ENCODE measurements around the gene SLC25A38. TPM values are rescaled to one million over a fixed set of nuclear protein-coding genes. Genes with fewer than 3 reads are reported as not detected.
A peak's percentile ranks its signal among the peaks of the same experiment; 100 is the strongest.

The SLC25A38 gene
- total and polyA plus RNA-seq, 9 of the 15 experiments (the other 6 are each of a cell fraction or from before 2014, with no cell fraction given) = 13.5 to 51.1 (median 30.6) TPM

GRCh38 chr3:39406368-39407258, 23.4 kb downstream of the SLC25A38 start, which contains the start of gene RPSA (continued):
- peak; percentile 70; the same call in 1 of the 2 replicates for TF ChIP-seq E2F4 (CRISPR knock-in tag; IDR thresholded peaks at IDR 0.05; ENCODE audit: low read depth)
- TF ChIP-seq FUS (optimal IDR thresholded peaks at IDR 0.05; ENCODE audit: low read depth, low read length) = peak; percentile 86
- no peak; the same call in none of the 2 replicates for TF ChIP-seq TCF3 (CRISPR knock-in tag; IDR thresholded peaks at IDR 0.05)
- TF ChIP-seq YBX1 (IDR thresholded peaks at IDR 0.05) = no peak
- no peak for TF ChIP-seq DACH1 (IDR thresholded peaks at IDR 0.05; ENCODE audit: partially characterized antibody)
- no peak for TF ChIP-seq POLR3G (IDR thresholded peaks at IDR 0.05; ENCODE audit: extremely low read depth, insufficient read length, insufficient replicate concordance)
- 0 out of 2 replicates have a peak, but pooled peaks have one; percentile 33 for TF ChIP-seq ZNF586 (CRISPR knock-in tag; conservative IDR thresholded peaks at IDR 0.05)
- TF ChIP-seq CTCF (IDR thresholded peaks at IDR 0.05 in 2 of 3, conservative IDR thresholded peaks at IDR 0.05 in 1 of 3; ENCODE audit: insufficient read depth in 2 of 3, low read depth in 1 of 3, low read length in 3 of 3) = peak; percentile 48 to 88 (median 84)
- peak; percentile 99 for TF ChIP-seq POLR2G (IDR thresholded peaks at IDR 0.05; ENCODE audit: low read depth, low read length)
- TF ChIP-seq CEBPG (CRISPR knock-in tag; IDR thresholded peaks at IDR 0.05) = no peak
- no peak for TF ChIP-seq CEBPG (tag; conservative IDR thresholded peaks at IDR 0.05 in 1 of 2, IDR thresholded peaks at IDR 0.05 in 1 of 2)
- TF ChIP-seq MCM7 (IDR thresholded peaks at IDR 0.05) = no peak
- no peak for TF ChIP-seq ZNF280B (CRISPR knock-in tag; IDR thresholded peaks at IDR 0.05)
- peak; percentile 98 for TF ChIP-seq FOXP1 (CRISPR knock-in tag; IDR thresholded peaks at IDR 0.05)
- TF ChIP-seq CBFA2T2 (conservative IDR thresholded peaks at IDR 0.05) = no peak
- peak; percentile 86 for TF ChIP-seq HLTF (IDR thresholded peaks at IDR 0.05)
- TF ChIP-seq ZNF165 (CRISPR knock-in tag; IDR thresholded peaks at IDR 0.05; ENCODE audit: borderline replicate concordance) = peak; percentile 68; the same call in 1 of the 2 replicates
- peak; percentile 27 for TF ChIP-seq EP300 (IDR thresholded peaks at IDR 0.05; ENCODE audit: low read length)
- no peak for TF ChIP-seq POU5F1 (IDR thresholded peaks at IDR 0.05; ENCODE audit: borderline replicate concordance, low read depth, low read length, partially characterized antibody)
- TF ChIP-seq IFI16 (CRISPR knock-in tag; IDR thresholded peaks at IDR 0.05) = no peak
- TF ChIP-seq ZBTB1 (CRISPR knock-in tag; IDR thresholded peaks at IDR 0.05; ENCODE audit: borderline replicate concordance, low read depth) = peak; percentile 80; the same call in 1 of the 2 replicates
- peak; percentile 83 for TF ChIP-seq NFIC (IDR thresholded peaks at IDR 0.05)

Measured in K562 (cell line).